ENCODE measurements around the gene SMURF2.
"Not testable (repeated sequence)": the region's sequence is repeated elsewhere in the genome, so short reads cannot be mapped to it uniquely, and the experiment has no call there.

Gene SMURF2

GRCh38 chr17:64661976-64662773, at the start of gene SMURF2:
SMURF2 (minus strand) TSS chr17:64662307; CDS start chr17:64661880, 427 bp downstream.
- DNase-seq: peak; percentile 43 to 96 (median 72)
- intact Hi-C loops (cut with DNase I): loop anchor here (5.0 kb wide), 1 partner anchor 155 kb away; the partner anchor contains the start of genes CEP95 and DDX5

GRCh38 chr17:64709481-64709880, 47.4 kb upstream of the SMURF2 start:
- DNase-seq: peak in 1 of 10 donors; percentile 44
- intact Hi-C loops (cut with DNase I): no loop called here

DNA sequence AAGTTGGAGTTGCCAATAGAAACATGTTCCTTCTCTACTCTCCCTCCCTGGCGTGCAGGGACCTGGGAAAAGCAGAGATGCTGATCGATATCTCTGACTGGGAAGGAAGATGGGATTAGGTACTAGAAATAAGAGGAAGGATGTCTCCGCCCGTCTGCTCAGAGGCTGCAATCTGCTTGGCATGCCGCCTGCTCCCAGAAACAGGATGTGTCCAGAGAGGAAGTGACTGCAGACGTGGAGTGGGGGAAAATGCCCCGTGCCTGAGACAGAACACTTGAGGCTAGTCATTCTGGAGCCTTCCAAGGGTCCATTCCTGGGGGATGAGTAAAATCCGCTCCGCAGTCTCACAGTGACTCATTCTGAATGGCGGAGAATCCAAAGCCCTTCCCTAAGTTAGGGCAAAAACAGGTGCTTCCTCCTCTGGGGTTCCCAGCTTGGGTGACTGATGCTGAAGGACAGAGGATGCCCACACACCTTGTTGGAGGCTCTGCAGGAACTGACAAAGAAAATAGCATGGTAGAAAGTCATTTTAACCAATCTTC, 45.0 kb upstream of the SMURF2 start:
- intact Hi-C loops (cut with DNase I): no loop called here
- DNase-seq: peak in 7 of 10 donors; percentile 12 to 87 (median 31)

DNA sequence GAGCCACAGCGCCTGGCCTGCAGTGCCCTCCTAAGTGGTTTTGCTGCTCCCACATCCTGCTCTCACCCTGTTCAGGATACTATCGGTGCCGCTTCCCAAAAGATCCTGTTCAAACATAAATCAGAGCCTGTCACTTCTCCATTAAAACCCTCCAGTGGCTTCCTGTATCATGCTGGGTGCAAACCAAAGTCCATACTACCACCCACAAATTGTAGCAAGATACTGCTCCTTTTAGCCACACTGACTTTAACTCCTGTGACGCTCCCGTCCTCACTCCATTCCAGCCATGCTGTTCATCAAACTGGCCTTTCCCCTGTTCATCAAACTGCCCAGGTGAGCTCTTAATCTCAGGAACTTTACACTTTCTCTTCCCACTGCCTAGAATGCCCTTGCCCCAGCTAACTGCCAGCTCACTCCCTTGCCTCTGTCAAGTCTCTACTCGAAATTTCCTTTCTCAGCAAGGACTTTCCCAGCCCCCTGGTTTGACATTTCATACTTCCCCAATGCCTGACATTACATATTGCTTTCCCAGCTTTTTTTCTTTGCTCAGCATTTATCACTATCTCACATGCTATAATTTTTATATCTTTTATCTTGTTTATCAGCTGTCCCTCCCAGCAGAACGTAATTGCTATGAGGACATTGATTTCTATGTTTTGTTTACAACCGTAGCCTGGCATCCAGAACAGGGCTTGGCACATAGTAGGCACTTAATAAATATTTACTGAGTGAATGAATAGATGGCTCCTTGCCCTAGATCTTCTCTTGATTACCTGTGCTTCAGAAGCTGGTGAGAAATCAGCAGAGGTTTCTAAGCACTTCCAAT, 44.3 kb upstream of the SMURF2 start:
- intact Hi-C loops (cut with DNase I): no loop called here
- no peak for DNase-seq

DNA sequence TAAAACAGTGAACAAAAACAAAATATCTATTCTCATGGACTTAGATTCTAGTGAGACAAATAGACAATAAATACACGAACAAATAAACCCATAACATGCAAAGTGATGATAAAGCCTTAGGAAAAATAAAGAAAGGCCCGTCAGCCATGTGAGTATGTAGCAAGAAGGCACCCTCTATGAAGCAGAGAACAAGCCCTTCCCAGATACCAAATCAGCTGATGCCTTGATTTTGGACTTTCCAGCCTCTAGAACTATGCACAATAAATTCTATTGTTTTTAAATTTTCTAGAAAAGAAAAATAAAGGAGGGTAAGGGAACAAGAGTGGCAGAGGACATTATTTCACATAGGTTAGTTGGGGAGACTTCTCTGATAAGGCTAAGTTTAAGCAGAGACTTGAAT, 40.7 kb upstream of the SMURF2 start:
- intact Hi-C loops (cut with DNase I): no loop called here
- DNase-seq: no peak

DNA sequence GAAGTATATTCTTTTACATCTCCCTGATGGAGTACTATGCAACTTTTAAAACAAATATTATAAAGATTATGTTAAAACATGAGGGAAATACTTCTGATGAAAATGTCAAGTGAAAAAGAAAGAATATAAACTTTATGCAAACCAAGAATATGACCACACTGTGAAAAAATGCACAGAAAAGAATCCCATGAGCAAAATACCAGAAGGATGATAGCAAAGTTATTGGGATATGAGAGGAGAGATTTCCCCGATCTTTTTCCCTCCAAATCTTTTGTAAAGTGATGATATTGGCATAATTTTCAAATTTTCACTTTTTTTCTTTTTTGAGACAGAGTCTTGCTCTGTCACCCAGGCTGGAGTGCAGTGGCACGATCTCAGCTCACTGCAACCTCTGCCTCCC, 36.6 kb upstream of the SMURF2 start:
- intact Hi-C loops (cut with DNase I): no loop called here

DNA sequence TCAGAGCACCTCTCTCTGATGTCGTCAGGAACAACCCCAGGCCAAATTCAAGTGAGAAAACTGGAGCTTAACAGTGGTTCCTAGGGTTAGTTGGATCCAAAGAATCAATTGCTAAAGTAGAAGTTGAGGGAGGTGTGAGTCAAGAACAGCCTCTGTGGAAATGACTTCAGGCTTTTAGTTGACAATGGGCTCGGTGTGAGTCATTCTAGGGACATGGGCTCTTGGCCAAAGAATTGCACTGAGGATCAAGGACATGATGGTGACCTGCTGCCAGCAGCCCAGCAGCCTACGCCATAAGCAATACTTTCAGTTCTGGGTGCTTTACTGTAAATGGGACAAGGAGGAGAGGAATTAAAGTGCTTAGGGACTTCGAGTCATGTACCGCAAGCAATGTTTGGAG, 32.1 kb upstream of the SMURF2 start:
- DNase-seq: peak in 1 of 10 donors; percentile 43
- intact Hi-C loops (cut with DNase I): no loop called here

More for the DNA sequence above, 36.6 kb upstream of the SMURF2 start:
- no peak for DNase-seq

- no peak for DNase-seq
- intact Hi-C loops (cut with DNase I): no loop called here
Observed at GRCh38 chr17:64692187-64692586, 30.1 kb upstream of the SMURF2 start.

DNA sequence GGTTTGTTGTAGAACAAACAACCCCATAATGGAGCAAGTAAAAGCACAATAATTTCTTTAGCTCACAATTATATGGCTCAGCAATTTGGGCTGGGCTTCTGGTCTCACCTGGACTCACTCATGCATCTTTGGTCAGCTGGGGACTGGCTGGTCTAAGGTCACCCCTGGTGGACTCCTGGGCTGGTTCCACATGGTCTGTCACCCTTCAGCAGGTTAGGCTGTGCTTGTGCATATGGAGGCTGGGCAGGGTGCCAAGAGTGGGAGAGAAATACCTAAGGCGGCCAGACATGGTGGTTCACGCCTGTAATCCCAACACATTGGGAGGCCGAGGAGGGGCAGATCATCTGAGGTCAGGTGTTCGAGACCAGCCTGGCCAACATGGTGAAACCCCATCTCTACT, 27.0 kb upstream of the SMURF2 start:
- intact Hi-C loops (cut with DNase I): no loop called here
- DNase-seq: peak in 1 of 10 donors; percentile 81

GRCh38 chr17:64688481-64688880, 26.4 kb upstream of the SMURF2 start:
- intact Hi-C loops (cut with DNase I): no loop called here
- no peak for DNase-seq

GRCh38 chr17:64687961-64688360, 25.9 kb upstream of the SMURF2 start:
- DNase-seq: no peak
- intact Hi-C loops (cut with DNase I): no loop called here

DNA sequence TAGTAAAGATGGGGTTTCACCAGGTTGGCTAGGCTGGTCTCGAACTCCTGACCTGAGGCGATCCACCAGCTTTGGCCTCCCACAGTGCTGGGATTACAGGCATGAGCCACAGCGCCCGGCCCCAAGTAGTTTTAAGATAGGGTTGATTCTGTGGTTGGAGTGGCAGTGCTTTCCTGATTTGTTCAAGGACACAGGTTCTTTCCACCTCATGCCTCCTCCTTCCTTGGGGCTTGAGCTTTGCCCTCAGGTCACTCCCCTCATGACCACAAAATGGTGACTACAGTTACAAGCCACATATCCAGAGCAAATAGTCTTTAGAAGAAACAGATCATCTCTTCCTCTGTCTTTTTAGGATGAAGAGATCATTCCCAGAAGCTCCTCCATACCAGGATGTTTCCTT, 25.3 kb upstream of the SMURF2 start:
- intact Hi-C loops (cut with DNase I): no loop called here
- DNase-seq: no peak

DNA sequence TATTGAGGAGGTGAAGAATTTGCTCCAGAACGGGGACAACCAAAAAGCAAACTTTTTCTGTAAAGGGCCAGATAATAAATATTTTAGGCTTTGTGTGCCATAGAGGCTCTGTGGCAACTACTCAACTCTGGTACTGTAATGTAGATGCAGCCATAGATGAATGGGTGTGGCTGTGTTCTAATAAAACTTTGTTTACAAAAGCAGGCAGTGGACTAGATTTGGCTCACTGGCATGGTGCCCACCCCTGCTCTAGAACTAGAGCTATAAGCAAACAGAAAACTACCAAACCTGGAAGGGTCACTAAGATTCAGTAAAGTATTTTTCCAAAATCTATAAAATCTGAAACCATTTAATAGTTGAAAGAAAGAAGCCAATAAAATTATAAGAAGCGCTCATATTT, 24.6 kb upstream of the SMURF2 start:
- DNase-seq: no peak

DNA sequence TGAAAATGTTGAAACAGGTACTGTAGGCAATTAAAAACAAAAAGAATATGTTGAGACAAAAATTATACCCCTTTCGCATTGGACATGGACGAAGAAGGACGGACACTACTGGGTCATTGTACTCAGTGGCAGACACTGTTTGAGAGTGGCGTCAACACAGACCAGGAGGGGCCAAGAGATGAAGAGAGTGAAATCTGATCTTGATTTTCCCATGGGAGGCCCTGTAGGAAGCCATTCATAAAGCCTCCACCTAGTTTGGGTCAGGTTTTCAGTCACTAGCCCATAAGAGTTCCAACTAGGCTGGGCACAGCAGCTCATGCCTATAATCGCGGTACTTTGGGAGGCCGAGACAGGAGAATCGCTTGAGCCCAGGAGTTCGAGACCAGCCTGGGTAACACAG, 23.6 kb upstream of the SMURF2 start:
- DNase-seq: no peak
- intact Hi-C loops (cut with DNase I): no loop called here

More for the DNA sequence above, 24.6 kb upstream of the SMURF2 start:
- intact Hi-C loops (cut with DNase I): no loop called here

GRCh38 chr17:64683796-64684195, 21.7 kb upstream of the SMURF2 start:
- no peak for DNase-seq
- intact Hi-C loops (cut with DNase I): no loop called here

- intact Hi-C loops (cut with DNase I): no loop called here
- DNase-seq: no peak
Observed at GRCh38 chr17:64682261-64683181, 20.4 kb upstream of the SMURF2 start.

DNA sequence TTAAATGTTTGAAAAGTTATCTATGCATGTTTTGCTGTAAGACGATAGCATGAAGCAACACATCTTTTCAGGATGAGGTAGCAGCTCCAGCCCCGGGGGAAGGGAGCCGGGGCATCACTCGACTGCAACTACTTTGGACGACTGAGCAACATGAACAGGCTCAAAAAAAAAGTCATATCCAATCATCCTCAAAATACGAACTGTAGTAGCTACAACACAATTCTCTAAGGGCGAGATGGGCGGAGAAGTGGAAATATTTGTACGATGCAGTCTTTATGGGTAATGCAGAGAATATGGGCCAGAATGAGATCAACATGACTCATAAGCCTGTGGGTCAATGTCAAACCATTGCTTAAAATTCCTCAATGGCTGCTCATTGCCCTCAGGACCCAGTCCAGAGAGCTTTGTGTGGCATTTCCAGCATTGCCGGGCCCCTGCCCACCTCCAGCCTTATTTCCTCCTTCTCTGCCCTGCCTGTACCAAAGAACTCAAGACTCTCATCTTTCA, 17.7 kb upstream of the SMURF2 start:
- DNase-seq: no peak
- intact Hi-C loops (cut with DNase I): no loop called here

GRCh38 chr17:64676763-64677162, 14.7 kb upstream of the SMURF2 start:
- intact Hi-C loops (cut with DNase I): no loop called here
- no peak for DNase-seq

- DNase-seq; intact Hi-C loops (cut with DNase I): not testable (repeated sequence)
Observed at GRCh38 chr17:64670843-64671590, 8.9 kb upstream of the SMURF2 start.
